ENCODE measurements around the gene HLA-DOB.

DNA sequence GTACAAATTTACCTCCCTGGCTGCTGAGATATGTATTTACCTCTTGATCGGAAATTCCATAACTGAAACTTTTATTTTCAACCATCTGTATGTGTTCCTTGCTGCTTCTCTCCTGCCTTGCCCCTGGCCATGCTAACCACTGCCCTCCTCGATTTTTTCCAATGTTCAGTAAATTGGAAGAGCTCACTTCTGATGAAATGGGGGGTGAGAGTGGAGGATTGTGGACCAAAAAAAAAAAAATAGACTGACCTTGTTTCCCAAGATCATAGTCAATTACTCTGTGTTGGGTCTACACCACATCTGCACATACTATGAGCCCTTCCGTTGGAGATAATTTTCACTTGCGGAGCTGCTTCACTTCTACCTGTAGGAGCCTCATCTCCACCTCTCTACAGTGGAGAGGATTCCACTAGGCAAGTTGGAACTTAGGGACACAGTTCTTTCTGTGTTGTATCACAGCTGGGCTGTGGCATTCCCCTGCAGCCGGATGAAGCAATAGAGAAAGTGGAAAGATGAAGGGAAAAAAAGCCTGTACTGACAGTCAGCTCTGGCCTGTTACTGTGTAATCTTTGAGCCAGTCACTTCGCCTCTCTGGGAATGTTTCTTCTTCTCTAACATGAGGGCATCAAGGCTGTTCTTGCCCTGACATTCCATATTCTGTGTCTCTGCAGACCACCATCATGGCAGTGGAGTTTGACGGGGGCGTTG, 38.8 kb upstream of the HLA-DOB start:
- TF ChIP-seq, protein P1, sequence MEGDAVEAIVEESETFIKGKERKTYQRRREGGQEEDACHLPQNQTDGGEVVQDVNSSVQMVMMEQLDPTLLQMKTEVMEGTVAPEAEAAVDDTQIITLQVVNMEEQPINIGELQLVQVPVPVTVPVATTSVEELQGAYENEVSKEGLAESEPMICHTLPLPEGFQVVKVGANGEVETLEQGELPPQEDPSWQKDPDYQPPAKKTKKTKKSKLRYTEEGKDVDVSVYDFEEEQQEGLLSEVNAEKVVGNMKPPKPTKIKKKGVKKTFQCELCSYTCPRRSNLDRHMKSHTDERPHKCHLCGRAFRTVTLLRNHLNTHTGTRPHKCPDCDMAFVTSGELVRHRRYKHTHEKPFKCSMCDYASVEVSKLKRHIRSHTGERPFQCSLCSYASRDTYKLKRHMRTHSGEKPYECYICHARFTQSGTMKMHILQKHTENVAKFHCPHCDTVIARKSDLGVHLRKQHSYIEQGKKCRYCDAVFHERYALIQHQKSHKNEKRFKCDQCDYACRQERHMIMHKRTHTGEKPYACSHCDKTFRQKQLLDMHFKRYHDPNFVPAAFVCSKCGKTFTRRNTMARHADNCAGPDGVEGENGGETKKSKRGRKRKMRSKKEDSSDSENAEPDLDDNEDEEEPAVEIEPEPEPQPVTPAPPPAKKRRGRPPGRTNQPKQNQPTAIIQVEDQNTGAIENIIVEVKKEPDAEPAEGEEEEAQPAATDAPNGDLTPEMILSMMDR (IDR thresholded peaks at IDR 0.05), result no peak
- TF ChIP-seq POLR2A (IDR thresholded peaks at IDR 0.05), result no peak
